HG02588 (cell line): ENCODE results near the gene CDR2L.
"Not testable (repeated sequence)": the region's sequence is repeated elsewhere in the genome, so short reads cannot be mapped to it uniquely, and the experiment has no call there.

Source experiments
- ATAC-seq: cut with Tn5 transposase; IDR thresholded peaks from one replicate; pipeline ENCODE4 v1.9.1; 2021; ENCODE audit warnings: mild to moderate bottlenecking, moderate library complexity; ENCODE audit not compliant: unreplicated experiment

CDR2L gene

GRCh38 chr17:74981318-74981978, 6.0 kb upstream of the CDR2L start:
- ATAC-seq, result no peak

DNA sequence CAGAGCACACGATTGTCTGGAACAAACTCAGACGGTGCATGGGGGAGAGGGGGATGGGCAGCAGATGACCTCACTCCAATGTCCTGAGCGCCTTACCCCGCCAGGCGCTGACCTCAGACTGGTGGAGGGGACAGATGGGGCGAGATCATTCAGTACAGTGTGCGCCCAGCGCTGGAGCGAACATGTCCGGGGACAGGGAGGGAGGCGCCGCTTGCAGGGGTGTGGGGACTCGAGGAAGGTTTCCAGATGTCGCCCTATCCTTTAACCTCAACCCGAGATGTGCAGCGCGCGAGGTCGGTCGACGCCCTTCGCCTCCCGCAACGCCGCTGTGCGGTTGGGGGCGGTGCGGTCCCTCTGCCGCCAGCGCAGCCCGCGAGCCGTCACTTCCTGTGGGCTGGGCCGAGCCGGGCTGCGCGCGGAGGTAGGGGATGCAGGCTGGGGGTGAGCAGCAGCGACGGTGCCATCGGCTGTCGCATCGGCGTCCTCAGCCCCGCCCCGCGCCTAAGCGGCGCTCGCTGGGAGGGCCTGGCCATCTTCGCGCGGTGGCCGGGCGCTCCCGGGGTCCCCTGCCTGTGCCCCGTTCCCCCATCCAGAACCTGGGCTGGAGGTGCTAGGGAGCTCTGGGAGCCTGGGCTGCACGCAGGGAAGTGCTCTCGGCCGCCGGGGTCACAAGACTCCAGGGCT, 5.3 kb upstream of the CDR2L start:
- ATAC-seq, result no peak

- not testable (repeated sequence) for ATAC-seq
Measured at GRCh38 chr17:74982663-74983313, 4.6 kb upstream of the CDR2L start.

- no peak for ATAC-seq
Measured at GRCh38 chr17:74986206-74986576, 1.2 kb upstream of the CDR2L start.

GRCh38 chr17:74987909-74988711, 678 bp downstream of the CDR2L start:
- peak; percentile 41 for ATAC-seq

DNA sequence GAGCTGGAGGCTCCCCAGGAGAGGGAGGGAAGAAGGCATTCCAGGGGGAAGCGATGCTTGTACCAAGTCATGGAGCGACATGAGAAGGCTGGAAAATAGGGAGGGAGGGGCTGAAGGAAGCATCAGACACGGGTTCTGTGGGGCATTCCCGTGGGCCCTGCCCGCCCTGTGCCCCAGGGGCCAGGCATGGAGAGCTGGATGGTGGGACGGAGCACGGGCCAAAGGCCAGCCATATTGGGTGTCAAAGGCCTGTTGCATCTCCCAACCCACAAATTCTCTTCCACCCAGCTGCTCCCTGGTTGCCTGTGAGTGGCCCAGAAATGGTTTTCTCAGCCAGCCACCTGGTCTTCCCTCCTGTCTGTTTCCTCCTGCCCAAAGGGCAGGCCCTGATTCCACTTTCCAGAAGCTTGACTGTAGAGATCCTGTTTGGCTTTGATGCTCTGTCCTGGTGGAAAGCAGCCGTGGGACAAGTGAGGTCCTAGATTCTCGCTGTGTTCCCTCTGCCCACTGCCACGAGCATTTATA, 3.2 kb downstream of the CDR2L start:
- ATAC-seq, result no peak

DNA sequence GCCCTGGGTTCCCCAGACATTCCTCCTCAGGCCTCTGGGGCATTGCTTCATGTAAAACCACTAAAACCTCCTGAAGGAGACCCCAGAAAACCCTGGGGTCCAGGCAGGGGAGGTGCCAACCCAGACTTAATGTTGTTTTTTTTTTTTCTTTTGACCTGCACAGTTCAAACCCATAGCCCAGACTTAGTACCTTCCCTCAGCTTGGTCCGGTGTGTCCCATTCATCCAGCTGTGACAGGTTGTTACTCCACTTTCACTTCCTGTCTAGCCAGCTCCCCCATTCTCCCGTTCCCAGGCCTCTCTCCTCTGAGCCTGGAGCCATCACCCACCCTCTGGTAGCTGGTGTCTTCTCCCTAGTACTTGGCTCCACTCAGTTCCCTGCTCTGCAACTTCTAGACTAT, 4.8 kb downstream of the CDR2L start:
- no peak for ATAC-seq

DNA sequence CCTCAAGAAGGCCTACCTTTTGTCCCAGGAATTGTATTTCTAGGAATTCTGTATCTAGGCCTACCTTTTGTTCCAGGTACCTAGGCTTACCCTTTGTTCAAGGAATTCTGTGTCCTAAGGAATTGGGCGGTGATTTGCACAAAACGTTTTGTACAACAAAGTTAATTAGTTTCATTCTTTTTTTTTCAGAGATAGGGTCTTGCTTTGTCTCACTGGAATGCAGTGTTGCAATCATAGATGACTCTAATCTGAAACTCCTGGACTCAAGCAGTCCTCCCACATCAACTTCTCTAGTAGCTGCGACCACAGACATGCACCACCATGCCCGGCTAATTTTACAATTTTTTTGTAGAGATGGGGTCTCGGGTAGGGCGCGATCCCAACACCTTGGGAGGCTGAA, 7.0 kb downstream of the CDR2L start:
- ATAC-seq, result no peak

GRCh38 chr17:74995847-74996246, 8.4 kb downstream of the CDR2L start:
- ATAC-seq, result no peak

GRCh38 chr17:74998783-74999182, 11.4 kb downstream of the CDR2L start:
- no peak for ATAC-seq

- ATAC-seq, result no peak
Measured at GRCh38 chr17:74999523-74999922, 12.1 kb downstream of the CDR2L start.

DNA sequence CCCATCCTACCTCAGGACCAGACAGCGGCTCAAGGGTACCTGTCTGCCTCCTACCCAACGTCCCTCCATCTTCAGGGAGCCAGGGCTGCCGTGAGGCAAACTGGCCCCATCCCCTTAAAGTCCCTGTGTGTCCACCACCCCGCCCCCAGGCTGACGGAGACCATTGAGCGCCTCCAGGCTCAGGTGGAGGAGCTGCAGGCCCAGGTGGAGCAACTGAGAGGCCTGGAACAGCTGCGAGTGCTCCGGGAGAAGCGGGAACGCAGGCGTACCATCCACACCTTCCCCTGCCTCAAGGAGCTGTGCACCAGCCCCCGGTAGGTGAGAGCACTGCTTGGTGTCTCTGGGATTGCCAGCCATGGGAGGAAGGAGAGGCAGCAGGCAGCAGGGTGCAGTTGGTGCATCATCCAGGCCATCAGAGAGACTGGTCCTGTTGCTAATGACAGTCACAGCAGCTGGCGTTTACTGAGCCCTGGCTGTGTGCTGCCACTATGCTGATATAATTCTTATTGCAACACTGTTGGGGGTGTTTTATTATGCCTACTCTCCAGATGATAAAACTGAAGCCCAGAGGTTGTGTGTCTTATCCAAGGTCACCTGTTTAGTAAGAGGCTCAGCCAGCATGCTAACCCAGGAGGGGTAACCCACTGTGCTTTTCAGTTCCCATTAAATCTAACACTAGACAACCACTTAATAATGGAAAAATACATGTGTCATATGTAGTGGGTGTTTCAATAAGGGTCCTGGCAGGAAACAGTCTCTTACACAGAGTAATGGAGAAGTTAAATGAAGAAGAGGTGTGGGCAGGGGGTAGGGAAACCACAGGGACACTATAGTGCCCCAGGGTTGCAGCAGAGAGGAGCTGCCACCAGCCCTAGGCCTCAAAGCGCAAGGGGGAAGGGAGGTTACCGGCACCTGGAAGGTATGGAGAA, 14.7 kb downstream of the CDR2L start:
- ATAC-seq, result no peak

- no peak for ATAC-seq
Measured at GRCh38 chr17:75003070-75003956, 15.9 kb downstream of the CDR2L start.

GRCh38 chr17:75003957-75004355, 16.5 kb downstream of the CDR2L start:
- ATAC-seq, result no peak

DNA sequence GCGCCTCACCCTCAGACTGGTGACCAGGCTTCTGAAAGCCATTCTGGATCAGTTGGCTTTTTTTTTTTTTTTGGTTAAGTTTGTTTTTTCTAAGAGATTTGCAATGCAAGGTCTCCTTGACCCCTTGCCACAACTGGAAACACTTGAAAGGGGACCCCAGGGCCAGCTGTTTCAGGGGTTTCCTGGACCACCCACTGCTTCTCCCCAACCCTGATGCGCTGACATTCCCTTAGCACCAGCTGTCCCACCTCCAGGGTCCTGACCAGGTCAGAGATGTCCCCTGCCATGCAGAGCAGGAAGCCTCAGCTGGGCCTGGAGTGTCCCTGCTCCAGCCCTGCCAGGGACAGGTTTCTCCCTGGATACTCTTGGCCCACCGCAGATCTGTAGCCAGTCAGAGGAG, 16.9 kb downstream of the CDR2L start:
- ATAC-seq, result no peak

GRCh38 chr17:75005291-75005690, 17.9 kb downstream of the CDR2L start:
- ATAC-seq, result no peak

DNA sequence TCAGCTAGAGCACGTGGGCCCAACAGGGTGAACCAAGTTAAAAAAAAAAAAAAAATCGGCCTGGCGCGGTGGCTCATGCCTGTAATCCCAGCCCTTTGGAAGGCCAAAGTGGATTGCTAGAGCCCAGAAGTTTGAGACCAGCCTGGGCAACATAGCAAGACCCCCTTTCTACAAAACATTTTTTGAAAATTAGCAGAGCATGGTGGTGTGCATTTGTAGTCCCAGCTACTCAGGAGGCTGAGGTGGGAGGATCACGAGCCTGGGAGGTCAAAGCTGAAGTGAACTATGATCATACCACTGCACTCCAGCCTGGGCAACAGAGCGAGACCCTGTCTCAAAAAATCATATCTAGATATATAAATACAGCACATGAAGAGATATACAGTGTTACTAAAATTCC, 18.7 kb downstream of the CDR2L start:
- ATAC-seq, result not testable (repeated sequence)

DNA sequence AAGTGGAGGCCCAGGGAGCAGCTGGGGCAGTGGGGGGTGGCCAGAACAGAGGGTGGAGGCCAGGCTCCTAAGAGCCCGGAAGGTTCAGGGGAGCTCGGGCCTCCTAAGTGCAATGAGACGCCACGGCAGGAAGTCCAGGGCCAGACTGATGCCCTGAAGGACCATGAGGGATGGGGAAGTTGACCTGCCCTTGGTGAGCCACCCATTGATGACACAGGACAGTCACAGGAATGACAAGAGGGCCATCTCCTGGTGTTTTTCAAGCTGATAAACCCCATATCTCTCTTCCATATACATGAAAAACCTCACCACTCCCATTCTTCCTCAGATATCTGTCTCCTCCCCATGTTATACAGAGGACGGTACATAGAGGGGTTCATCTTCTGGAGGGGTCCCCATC, 19.2 kb downstream of the CDR2L start:
- ATAC-seq, result no peak

DNA sequence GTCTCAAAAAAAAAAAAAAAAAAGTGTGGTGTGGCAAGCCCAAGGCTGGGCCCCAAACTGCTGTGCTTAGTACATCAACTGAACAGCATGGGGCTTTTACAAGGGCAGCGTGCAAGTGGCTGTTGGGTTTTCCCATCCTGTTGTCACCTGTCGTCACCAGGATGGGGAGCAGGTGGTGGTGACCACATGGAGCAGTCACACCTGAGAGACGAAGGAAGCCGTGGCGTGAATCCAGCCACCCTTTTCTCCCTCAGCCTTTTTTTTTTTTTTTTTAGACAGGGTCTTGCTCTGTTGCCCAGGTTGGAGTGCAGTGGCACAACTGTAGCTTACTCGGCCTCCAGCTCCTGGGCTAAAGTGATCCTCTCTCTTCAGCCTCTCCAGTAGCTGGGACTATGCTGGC, 20.9 kb downstream of the CDR2L start:
- ATAC-seq, result no peak
